ENCODE results near the gene CS. TPM values are rescaled to one million over a fixed set of nuclear protein-coding genes. Genes with fewer than 3 reads are reported as not detected.

The CS gene
- polyA plus RNA-seq, 1 experiment, result 167 TPM

DNA sequence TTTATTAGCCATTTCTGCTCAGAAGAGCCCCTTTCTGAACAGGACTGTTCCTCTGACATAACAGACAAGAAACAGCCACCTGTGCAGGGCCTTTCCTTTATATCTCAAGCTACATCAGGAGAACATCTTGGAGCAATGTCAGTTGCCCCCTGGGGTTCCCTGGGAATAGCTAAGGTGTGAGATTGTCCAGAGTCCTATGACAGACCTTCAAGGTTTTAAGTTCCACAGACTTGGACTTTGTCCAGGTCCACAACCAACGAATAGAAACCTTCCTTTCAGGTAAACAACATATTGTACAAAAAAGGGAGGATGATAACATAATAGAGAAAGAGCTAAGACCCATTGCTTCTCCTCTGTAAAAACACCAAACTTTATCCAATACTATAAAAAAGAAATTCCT, 41.5 kb upstream of the CS start:
- CTCF ChIA-PET, result interaction anchor here (1.4 kb wide), 1 partner anchor 122 kb away, joined by 5 read pairs; no protein-coding TSS in a partner anchor
- POLR2A ChIA-PET, result interaction anchor here (0.6 to 1.8 kb wide), 3 partner anchors 11 to 26 kb away, joined by 3 to 10 read pairs (median 5); partner anchors contain the start of genes CNPY2 and STAT2

DNA sequence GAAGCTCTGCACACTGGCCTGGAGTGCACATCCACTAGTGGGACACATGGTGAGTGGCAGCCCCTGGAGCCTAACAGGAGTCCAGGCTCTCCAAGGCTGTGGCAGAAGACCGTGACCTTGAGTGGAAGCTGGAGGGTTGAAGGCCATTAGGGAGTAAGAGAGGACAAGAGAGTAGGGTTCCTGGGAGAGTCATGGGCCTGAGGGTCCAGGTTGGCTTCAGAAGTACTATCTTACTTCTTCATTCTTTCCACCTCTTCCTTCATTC, 39.0 kb upstream of the CS start:
- ChIA-PET POLR2A (interaction anchor here (1.9 kb wide), 1 partner anchor 23 kb away, joined by 5 read pairs; the partner anchor contains the start of gene CNPY2), CTCF (no interaction called here)
- no peaks in the 10 kb centered on the region for H3K27me3 ChIP-seq (ENCODE audit: control insufficient read depth, insufficient read depth, low read length)
- no peaks in the 10 kb centered on the region for H3K9me3 ChIP-seq (ENCODE audit: control insufficient read depth, insufficient read depth, low read length)
- no peak overlapping the region for H3K27ac ChIP-seq (ENCODE audit: low read depth, low read length)
- no peak for DNase-seq (ENCODE audit: low read depth, low spot score)
- H3K4me3 ChIP-seq (ENCODE audit: low read depth, low read length), result no peak overlapping the region
- TF ChIP-seq, protein P1, sequence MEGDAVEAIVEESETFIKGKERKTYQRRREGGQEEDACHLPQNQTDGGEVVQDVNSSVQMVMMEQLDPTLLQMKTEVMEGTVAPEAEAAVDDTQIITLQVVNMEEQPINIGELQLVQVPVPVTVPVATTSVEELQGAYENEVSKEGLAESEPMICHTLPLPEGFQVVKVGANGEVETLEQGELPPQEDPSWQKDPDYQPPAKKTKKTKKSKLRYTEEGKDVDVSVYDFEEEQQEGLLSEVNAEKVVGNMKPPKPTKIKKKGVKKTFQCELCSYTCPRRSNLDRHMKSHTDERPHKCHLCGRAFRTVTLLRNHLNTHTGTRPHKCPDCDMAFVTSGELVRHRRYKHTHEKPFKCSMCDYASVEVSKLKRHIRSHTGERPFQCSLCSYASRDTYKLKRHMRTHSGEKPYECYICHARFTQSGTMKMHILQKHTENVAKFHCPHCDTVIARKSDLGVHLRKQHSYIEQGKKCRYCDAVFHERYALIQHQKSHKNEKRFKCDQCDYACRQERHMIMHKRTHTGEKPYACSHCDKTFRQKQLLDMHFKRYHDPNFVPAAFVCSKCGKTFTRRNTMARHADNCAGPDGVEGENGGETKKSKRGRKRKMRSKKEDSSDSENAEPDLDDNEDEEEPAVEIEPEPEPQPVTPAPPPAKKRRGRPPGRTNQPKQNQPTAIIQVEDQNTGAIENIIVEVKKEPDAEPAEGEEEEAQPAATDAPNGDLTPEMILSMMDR (IDR thresholded peaks at IDR 0.05; ENCODE audit: low read depth, low read length), result no peak

More for the DNA sequence above, 41.5 kb upstream of the CS start:
- H3K9me3 ChIP-seq (ENCODE audit: control insufficient read depth, insufficient read depth, low read length), result no peaks in the 10 kb centered on the region
- H3K27ac ChIP-seq (ENCODE audit: low read depth, low read length), result no peak overlapping the region
- no peak overlapping the region for H3K4me3 ChIP-seq (ENCODE audit: low read depth, low read length)
- TF ChIP-seq, protein P1 (IDR thresholded peaks at IDR 0.05; ENCODE audit: low read depth, low read length), result no peak
- no peak for DNase-seq (ENCODE audit: low read depth, low spot score)
- no peaks in the 10 kb centered on the region for H3K27me3 ChIP-seq (ENCODE audit: control insufficient read depth, insufficient read depth, low read length)

DNA sequence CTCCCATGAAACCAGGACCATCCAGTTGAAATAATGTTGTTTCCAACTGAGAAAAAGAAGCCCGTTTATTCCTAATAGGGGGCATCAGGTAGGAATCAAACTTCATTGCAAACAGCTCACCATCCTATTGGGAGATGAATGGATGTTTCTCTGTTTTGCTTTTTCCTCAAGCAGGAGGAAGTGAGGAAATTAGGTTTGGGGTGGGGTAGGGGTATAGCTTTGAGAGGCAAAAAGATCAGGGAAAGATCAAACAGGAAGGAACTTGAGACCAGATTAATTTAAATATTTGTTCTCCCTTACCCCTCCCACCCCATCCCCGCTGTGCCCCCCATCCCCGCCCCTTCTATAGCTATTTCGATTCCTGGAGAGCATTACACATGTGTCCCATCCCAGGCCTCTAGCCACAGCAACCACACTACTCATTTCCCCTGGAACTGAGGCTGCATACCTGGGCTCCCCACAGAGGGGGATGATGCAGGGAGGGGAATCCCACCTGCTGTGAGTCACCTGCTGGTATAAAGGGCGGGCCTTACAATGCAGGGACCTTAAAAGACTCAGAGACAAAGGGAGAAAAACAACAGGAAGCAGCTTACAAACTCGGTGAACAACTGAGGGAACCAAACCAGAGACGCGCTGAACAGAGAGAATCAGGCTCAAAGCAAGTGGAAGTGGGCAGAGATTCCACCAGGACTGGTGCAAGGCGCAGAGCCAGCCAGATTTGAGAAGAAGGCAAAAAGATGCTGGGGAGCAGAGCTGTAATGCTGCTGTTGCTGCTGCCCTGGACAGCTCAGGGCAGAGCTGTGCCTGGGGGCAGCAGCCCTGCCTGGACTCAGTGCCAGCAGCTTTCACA, 38.4 kb upstream of the CS start, which contains the start of gene IL23A:
IL23A (plus strand) TSS at position 577 of the 850 bp plus-strand sequence; CDS start at position 738, 161 bp downstream.
- POLR2A ChIA-PET, result interaction anchor here (1.0 to 1.9 kb wide), 3 partner anchors 10 to 22 kb away, joined by 3 to 5 read pairs (median 3); partner anchors contain the start of genes CNPY2 and STAT2
- no peak within 1 kb of the TSS for H3K27ac ChIP-seq (ENCODE audit: low read depth, low read length)
- no peak for DNase-seq (ENCODE audit: low read depth, low spot score)

DNA sequence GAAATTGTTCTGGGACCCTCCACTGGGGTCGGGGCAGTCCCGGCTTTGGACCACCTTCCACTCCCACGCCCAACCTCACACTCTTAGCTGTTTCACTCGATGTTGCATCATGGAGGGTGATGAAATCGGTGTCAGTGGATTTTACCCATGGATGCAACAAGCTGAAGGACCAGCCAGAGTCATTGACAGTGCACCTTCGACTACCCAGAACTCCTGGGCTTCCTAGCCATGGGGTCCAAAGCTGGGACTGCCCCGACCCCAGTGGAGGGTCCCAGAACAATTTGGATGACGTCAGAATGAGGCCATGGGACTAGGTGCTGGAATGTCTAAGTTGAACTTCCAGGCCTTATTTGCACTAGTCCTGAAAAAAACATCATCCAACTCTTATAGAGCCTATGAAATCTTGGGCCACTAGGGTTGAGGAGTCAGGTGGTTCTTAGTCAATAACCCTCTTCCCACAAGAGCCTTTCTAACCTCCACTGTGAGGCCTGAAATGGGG, 37.7 kb upstream of the CS start:
- POLR2A ChIA-PET, result interaction anchor here (1.0 to 1.9 kb wide), 3 partner anchors 11 to 22 kb away, joined by 3 to 5 read pairs (median 3); partner anchors contain the start of genes CNPY2 and STAT2

More for the DNA sequence above, 38.4 kb upstream of the CS start, which contains the start of gene IL23A:
- TF ChIP-seq, protein P1 (IDR thresholded peaks at IDR 0.05; ENCODE audit: low read depth, low read length), result no peak
- H3K27me3 ChIP-seq (ENCODE audit: control insufficient read depth, insufficient read depth, low read length), result no peaks in the 10 kb centered on the region
- no peak within 1 kb of the TSS for H3K4me3 ChIP-seq (ENCODE audit: low read depth, low read length)
- CTCF ChIA-PET, result interaction anchor here (1.2 kb wide), 1 partner anchor 126 kb away, joined by 9 read pairs; no protein-coding TSS in a partner anchor
- no peaks in the 10 kb centered on the region for H3K9me3 ChIP-seq (ENCODE audit: control insufficient read depth, insufficient read depth, low read length)

More for the DNA sequence above, 37.7 kb upstream of the CS start:
- TF ChIP-seq, protein P1 (IDR thresholded peaks at IDR 0.05; ENCODE audit: low read depth, low read length), result no peak
- DNase-seq (ENCODE audit: low read depth, low spot score), result no peak
- CTCF ChIA-PET, result interaction anchor here (0.7 to 1.2 kb wide), 2 partner anchors 46 to 126 kb away, joined by 3 to 9 read pairs; no protein-coding TSS in a partner anchor
- no peak overlapping the region for H3K4me3 ChIP-seq (ENCODE audit: low read depth, low read length)
- no peaks in the 10 kb centered on the region for H3K9me3 ChIP-seq (ENCODE audit: control insufficient read depth, insufficient read depth, low read length)
- no peaks in the 10 kb centered on the region for H3K27me3 ChIP-seq (ENCODE audit: control insufficient read depth, insufficient read depth, low read length)
- H3K27ac ChIP-seq (ENCODE audit: low read depth, low read length), result no peak overlapping the region
